ENCODE data around the gene VAV3.

VAV3 gene

DNA sequence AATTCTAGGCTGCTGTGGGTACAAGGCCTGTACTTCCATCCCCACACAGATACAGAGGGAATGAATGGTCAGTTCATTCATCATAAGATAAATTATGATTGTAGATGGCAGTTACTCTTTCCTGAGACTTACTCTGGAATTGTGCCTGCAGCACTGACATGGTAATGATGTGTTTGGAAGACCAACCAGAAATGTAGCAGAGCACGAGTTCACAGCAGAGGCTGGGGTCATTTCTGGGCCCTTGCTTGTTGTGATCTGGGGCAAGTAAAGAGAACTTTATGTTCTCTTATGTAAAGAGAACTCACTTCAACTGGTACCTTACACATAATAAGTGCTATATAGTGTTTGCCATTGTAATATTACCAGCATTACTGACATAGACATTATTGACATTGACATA is 412.2 kb downstream of the VAV3 start:
- DNase-seq: peak; percentile 71

DNA sequence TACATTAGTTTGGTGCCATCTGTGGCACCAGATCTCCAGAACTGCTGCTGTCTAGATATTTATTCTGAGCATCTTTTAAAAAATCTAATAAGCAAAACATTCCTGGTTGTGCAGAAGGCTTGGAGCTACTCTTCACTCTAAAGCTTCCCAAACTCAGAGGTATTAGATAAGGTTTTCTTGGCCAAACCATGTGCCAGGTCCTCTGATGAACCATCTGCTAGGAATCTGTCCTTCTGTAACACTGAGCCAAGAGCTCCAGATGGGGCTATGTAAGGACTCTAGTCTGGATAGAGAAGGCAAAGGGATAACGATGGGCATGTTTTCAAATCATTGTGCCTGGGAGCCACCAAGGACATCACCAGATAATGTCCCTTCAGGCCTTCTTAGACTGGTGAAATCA is 413.5 kb downstream of the VAV3 start:
- DNase-seq: peak; percentile 100

DNA sequence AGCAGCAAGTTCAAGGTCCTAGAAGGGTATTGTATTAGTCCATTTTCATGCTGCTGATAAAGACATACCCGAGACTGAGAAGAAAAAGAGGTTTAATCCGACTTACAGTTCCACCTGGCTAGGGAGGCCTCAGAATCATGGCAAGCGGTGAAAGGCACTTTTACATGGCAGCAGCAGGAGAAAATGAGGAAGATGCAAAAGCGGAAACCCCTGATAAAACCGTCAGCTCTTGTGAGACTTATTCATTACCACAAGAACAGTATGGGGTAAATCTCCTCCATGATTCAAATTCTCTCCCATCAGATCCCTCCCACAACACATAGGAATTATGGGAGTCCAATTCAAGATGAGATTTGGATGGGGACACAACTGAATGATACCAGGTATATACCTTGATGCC is 414.6 kb downstream of the VAV3 start:
- no peak for DNase-seq

DNA sequence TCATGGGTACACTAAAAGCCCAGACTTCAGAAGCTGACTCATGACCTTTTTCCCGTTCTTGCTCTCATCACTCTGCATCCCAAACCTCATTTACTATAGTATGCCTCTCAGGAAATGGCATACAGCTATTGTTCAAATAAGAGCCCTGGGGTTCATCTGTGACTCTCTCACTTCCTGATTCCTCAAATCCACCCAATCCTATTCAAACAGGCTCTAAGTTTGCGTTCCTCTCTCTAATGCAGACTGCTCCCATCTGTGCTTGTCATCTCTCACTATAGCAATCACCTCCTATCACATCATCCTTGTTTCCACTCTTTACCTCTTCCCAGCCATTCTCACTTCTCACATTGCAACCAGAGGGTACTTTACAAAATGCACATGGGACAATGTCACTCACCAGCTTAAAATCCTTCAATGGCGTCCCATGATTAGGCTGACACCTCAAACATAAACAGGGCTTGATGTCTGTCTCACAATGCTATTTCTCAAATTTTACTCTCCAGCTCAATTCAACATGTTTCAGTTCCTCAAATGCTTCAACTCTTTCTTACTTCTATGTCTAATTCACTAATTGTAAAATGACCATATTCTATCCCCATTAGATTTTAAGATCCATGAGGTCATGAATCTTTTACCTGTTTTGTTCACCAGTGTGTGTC is 415.7 kb downstream of the VAV3 start:
- DNase-seq: no peak

DNA sequence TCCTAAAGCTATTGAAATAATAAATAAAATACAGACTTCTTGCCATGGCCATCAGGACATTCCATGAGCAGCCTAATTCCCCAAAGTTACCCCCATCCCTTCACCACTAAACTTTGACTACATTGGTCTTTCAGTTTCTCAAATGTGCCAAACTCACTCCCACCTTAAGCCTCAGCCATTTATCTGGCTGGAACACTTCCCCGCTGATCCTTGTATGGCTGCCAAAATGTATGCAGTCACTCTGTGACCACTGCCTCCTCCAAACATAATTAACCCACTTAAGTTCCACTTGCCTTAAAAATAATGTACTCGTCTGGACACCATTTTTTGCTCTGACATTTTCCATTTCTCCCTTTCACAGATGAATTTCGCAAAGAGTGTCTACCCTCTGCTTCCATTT is 416.7 kb downstream of the VAV3 start:
- DNase-seq: peak; percentile 91

DNA sequence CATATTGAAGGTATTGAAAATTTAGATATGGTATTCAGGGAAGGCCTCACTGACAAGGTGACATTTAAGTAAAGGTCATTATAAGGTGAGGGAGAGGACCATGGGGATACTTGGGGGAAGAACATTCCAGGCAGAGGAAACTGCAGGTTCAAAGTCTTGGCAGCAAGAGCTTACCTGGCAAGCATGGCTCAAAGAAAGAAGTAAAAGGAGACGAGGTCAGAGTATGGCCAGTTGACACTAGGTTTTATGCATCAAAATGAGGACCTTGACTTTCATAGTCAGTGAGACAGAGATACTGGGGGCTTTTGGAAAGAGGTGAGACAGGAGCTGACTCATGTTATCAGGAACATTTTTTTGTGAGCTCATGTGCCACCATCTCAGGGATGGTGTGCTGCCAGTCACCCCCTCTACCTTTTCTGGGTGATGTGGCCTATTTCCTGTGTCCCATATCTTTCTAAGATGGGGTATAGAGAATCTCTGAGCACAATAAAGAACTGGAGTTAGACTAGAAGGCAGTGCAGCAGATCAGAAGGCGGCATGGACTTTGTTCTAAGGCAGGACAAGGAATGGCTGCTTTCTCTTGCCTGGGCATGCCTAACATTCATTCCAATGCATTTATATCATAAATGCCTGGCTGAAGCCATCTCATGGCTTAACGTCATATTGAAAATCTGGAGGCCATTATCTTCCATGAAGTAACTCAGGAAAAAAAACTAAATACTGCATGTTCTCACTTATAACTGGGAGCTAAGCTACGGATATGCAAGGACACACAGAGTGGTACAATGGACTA is 417.4 kb downstream of the VAV3 start:
- DNase-seq: peak; percentile 65

DNA sequence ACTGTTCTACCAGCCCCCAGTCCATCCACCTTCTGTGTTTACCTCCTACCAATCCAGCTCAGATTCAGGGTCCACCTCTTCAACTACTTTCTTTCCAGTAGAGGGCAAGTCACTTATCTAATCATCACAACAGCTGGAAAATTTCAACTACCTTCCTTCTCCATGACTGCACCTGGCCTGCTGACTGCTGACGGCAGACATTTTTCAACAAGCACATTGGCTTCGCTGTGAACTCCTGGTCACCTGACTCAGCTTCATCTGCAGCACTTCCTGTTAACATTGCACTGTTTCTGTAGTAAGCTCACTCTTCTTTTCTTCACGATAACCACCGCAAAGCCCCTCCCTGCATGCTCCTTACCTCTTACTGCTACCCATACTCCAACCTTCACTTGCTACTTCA is 418.4 kb downstream of the VAV3 start:
- no peak for DNase-seq

DNA sequence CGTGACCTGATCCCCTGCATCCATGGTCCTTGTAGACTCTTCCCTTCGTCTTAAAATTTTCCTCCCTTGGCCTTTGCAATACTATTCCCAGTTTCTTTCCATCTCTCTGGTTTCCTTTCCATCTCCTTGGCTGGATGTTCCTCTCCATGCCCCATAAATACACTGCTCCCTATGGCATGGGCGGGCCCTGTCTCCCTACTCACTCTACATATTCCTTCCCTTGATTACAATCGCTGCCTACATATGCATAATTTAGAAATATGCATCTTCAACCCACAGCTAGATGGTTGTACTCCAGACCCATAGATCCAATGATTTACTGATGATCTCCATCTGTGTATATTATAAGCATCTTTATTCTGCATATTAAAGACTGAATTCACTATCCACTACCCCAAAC is 419.1 kb downstream of the VAV3 start:
- no peak for DNase-seq

DNA sequence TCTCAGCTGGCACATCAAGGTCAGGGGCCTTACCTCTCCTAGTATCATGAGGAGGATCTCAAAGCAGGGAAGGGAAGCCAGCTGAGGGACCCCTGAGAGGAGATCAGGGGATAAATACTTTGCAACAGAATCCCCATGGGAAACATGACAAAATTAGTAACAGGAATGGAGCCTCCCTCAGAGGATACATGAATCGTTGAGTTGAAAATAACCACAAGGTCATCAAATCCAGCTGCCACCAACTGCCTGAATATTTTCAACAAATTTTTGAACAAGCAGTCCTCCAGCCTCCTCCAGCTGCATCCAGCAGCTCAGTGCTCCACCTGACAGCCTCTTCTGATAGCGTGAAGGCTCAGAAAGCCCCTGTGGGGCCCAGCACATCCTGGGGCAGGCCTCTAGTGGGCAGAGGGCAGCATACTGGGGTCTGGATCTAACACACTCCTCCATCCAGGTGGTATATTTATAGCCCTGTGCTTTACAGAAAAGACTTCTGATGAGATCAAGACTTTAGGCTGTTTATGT is 419.9 kb downstream of the VAV3 start:
- DNase-seq: no peak

DNA sequence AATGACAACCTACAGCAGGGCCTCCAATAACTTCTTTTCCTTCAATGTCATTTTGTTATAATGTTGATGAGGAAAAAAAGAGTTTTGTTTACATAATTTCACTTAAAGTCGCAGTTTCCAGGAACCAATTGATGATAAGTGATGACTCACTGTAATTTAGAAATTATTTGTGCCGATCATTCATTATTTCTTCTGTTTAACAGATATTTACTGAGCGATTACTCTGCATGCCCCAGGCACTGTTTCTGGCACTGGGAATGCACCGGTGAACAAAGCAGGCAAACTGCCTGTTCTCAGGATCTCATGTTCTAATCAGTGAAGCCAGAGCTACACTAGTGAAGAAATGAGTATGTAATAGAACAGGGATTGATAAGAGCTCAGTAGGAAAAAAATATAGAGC is 420.7 kb downstream of the VAV3 start:
- DNase-seq: no peak

DNA sequence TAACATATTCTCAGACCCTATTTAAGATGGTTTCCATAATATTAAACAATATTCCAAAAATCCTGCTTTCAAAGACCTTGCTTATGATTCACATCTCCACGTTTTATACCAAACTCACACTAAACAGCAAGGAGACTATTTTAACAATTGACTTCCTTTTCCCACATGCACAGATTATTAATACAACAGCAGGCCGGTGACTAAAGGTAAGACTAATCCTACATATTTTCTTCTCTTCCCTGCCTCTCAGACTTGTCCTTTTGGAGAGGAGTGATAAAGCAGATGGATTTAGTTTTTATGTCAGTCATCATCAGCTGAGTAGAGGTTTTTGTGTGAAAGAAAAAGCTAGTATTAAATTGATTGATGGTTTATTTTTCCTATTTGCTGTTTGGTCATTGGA is 423.6 kb downstream of the VAV3 start:
- DNase-seq: peak; percentile 35

DNA sequence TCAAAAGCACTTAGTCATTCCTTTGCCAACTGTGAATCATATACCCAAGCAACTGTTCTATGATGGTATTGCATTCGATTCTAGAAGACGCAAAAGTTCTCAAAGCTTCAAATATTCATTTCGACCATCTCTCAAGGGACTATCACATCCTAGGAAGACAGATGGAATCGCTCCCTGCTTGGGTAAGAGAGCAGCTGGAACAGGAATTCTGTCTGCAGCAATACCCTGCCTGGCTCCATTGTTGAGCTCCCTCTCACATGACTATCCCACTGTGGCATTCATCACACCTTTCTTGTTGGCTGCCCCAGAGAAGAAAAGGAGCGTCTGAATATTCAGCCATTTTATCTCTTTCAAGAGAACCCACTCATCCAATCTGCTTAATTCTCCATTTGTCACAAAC is 426.5 kb downstream of the VAV3 start:
- DNase-seq: peak; percentile 66

DNA sequence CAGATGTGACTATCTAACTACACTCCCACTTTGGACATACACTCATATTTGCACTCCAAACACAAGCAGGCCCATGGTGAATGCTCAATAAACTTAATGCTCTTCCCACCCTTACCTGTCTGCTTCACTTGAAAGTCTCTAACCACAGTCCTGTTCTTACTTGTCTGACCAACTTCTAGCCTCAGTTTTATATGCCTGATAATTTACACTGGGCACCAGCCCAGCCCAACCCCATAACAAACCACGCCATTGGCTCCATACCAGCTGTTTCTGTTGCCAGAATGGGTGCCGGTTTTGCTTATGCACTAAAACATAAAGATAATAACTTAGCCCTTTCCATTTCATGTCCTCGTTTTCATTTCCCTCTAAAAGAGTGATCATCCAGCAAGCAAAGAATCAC is 428.7 kb downstream of the VAV3 start:
- DNase-seq: peak; percentile 91

DNA sequence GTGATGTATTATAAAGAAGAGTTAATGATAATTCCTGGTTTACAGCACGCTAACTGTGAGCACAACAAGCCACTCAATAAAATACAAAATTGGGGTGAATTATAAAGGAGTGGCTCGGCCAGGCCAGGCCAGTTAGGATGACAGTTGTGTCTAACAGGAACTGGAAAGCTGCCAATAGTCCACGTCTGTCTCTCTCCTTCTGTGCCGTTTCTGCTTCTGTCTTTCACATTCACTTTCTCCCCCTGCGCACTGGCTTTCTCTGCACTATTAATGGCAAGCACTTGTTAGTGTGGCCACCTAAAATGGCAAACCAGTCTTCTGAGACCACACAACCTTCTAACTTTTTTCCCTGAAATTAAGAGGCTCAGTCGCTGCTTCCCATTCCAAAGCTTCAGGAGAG is 429.9 kb downstream of the VAV3 start:
- peak; percentile 98 for DNase-seq

DNA sequence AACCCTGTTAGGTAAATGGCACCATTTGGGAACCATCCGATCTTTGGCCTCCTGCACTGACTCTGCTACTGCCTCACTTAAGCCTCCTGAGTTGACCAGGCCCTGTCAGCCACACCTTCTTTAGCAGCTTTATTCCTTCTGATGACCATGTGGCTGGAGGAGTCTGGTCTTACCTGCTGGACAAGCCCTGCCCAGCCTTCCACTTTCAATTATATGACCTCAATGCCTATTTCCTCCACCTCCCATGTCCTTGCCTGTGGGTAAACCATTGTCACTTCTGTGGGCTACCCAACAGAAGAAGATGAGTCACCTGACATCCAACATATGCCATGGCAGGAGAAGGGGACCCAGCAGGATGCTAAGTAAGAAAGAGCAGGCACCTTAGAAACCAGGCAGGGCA is 430.3 kb downstream of the VAV3 start:
- no peak for DNase-seq

DNA sequence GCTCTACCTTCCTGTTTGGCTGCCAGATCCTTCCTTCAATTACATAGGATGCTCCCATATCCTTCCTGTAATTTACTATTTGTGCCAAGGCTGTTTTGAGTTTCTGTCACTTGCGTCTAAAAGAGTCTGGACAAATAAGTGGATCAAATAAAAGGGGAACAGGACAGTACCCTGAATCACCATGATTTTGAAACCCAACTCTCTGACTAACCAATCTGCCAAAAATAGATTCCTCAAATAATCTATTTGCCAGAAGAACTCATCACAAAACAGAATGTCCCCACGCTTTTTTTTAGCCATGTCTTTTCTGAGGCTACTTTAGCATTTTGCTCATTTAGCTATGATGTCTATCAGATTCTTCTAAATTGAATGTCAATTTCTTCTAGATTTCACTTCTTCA is 431.5 kb downstream of the VAV3 start:
- DNase-seq: peak; percentile 85

DNA sequence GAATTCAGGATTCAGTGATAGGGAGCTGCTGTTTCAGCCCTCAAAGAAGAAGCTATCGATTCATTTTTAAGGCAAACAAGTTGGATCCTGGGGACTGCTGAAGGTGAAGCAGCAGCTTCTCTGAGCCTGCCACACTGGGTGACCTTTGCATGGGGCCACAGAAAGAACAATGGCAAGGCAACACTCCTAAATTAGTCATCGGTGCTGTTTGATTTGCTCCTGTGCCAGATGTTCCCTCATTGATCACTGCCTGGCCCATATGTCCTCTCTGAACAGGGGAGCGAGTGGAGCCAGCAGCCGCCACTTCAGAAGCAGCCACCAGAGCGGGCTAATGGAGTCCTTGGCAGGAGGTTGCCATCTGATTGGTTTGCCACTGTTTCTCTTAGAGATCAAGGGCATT is 432.7 kb downstream of the VAV3 start:
- peak; percentile 100 for DNase-seq

DNA sequence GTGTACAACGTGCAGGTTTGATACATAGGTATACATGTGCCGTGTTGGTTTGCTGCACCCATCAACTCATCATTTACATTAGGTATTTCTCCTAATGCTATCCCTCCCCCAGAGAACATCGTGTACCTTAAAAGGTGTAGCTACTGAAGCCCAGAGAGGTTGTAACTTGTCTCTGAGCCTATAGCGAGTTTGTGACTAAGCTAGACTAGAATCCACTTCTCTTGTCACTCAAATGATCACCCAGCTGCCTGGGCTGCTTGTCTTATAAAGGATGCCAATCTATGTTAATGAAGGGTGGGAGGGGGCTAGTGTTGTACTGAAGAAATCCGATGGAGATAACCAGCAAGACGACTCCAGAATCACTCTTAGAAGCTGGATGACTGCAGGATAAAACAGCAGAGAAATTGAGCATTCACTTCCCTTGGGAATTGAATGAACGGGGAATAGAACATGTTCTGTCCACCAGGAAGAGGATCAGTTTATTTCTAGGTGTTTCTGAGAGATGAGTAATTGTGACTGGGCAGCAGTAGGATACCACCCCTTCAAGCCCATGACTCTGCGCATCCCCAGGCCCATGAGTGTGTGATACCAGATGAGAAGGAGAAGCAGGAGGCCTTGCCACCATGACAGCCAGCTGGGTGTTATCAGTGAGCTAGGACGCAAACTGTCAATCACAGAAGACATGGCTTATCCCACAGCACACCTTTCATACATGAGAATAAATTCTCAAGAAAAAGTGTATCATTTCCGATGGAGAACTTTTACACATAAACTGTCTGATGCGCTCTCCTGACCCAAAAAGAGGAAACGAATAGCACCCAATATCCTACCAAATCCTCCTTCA is 433.7 kb downstream of the VAV3 start:
- peak; percentile 34 for DNase-seq

DNA sequence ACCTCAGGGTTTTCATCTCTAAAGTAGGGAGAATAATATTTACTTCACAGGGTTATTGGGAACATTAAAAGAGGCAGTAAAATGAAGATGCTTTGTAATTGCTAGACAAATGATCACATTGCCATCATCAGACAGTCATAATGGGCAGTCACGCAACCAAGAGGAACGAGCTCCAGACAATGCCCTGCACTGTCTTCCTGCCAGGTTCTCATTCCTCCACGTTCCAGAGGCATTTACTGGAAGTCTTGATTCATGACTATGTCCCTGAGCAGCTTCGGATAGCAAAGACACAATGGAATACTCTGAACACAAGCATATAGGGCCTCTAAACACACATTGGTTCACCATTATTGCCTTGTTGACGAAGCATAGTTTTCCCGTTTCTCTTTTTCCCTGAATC is 434.4 kb downstream of the VAV3 start:
- peak; percentile 51 for DNase-seq

DNA sequence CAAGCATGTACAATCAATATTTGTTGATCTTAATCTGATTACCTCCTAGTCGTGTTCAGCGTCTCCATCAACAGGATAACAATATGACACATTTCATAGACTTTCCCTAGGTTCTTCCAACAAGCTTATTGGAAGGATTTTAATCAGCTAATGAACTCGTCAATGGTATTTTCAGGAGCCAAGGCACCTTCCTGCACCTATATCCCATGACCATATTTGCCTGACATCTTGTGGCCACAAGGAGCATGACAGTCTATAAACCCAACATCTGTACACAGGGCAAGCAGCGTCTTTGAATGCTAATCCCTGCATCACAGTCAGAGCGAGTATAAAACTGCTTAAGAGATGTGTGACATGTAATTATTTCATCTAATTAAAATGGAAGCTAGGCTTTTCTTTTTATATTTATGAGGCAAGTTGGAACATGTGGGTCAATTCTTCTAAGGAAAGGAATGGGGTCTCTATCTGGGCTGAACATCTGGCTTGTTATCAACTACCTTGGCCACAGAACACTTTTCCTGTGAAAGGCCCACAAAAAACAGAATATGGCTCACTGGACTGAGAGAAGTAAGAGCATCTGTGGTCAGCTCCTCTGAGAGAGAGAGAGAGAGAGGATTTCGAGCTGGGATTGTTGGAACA is 435.4 kb downstream of the VAV3 start:
- peak; percentile 98 for DNase-seq

DNA sequence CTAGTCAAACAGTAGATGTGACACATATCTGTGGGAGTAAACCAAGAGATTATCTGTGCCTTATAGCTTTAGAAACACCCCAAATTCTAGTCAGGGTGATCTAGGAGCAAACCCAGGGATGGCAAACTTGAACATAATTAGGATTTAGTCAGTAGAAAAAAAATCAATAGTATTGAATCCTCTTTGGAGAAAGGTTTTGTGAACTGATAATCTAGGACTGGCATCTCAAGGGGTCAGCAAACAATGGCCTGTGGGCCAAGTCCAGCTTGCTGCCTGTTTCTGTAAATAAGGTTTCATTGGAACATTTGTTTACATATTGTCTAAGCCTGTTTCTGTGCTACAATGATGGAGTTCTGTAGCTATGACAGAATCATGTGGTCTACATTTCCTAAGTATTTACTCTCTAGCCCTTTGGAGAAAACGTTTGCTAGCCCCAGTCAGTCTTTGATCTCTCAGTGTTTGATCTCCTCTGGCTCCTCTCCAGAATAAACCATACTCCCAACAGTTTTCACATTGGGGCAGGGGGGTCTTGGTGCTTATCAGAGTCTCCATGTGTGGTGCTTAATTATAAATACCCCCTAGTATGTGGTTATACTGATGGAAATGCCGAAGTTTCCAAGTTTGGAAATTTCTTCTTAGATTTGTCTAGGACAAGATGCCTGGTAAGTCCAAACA is 438.3 kb downstream of the VAV3 start:
- DNase-seq: no peak

DNA sequence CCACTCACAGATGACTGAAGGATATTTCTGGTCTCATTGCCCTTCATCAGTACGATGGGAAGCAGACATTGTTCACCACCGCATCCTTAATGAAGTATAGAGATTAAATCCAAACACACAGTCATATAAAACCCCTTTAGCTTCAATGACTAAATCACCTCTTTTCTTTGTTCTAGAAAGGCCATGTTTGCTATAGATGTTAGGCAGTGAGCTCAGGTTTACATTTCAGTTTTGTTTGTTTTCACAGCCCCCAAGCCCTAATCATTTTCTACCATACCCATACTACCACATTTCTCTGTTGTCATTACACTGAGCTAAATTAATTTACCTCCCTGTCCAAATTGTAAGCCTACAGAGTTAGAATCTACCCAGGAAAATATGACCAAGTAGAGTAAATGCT is 439.0 kb downstream of the VAV3 start:
- DNase-seq: no peak

DNA sequence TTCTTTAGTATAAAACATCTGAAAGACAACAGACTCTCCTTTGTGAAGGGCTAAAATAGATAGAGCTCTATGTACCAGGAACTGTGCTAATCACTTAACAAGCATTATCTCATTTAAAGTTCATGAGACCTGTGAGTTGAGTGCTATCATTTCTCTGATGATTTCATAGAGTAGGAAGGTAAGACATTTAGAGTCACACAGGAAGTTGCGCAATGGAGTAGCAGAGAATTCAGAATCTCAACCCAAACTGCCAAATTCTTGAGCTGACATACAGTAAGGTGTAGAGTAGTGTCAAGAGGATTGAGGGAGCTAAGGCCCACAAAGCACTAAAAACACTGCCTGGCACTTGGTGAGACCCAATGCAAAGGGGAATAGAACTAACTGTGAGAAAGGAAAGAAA is 439.8 kb downstream of the VAV3 start:
- DNase-seq: no peak
